Tibial nerve (tissue), 4 donors: ENCODE results near the gene ENAM.

Experiments
- CTCF ChIP-seq, 5 experiments: fragments of 200-600 bp in 3 of 5; fragments of 450-650 bp in 2 of 5; sonication (generic) in 3 of 5; IDR thresholded peaks; one replicate each; pipeline ENCODE4 v1.5.1; 2016 to 2019; ENCODE audit warnings: antibody characterized with exemption in 5 of 5, mild to moderate bottlenecking in 3 of 5, moderate library complexity in 2 of 5
- EP300 ChIP-seq, 2 donors: sonication (generic); formaldehyde crosslinking; IDR thresholded peaks; one replicate each; pipeline ENCODE4 v1.6.1; 2017; ENCODE audit warnings: antibody characterized with exemption in 2 of 2, mild to moderate bottlenecking in 1 of 2
- POLR2A ChIP-seq, 2 donors: fragments of 450-650 bp; IDR thresholded peaks; one replicate each; pipeline ENCODE4 v1.6.1; 2017; ENCODE audit warnings: antibody characterized with exemption in 2 of 2, mild to moderate bottlenecking in 2 of 2, moderate library complexity in 2 of 2

- no peak for TF ChIP-seq CTCF (IDR thresholded peaks at IDR 0.05)
- no peak for TF ChIP-seq POLR2A (IDR thresholded peaks at IDR 0.05)
- TF ChIP-seq EP300 (IDR thresholded peaks at IDR 0.05): no peak
These were observed 4.2 kb upstream of the ENAM start for GRCh38 chr4:70624226-70624793.
